Measurements from ENCODE around the gene TDRD1. TPM values are rescaled to one million over a fixed set of nuclear protein-coding genes. Genes with fewer than 3 reads are reported as not detected.

TDRD1 gene
- total RNA-seq, 1 donor from 2014 or later = 1.9 TPM

DNA sequence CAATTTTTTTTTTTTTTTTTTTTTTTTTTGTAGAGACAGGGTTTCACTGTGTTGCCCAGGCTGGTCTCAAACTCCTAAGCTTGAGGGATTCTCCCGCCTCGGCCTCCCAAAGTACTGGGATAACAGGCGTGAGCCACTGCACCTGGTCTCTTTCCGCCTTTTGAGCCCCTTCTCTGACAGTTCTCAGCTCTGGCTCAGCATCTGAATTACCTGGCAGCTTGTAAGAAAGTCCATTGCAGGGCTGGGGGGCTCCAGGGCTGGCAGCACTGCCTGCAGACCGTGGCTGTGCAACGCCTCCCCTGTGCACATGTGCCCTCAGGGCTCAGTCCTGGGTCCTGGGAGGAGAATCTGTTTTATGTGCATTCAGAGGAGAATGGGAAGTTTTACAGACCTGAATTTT is 97.5 kb downstream of the TDRD1 start:
- H3K36me3 ChIP-seq = no peaks in the 10 kb centered on the region
- H3K4me3 ChIP-seq = no peak overlapping the region
- H3K4me1 ChIP-seq = peaks cover 8% of the 10 kb centered on the region
- intact Hi-C loops (cut with micrococcal nuclease) = no loop called here
- H3K27ac ChIP-seq (replicated peaks) = no peak overlapping the region
- TF ChIP-seq, protein P1, sequence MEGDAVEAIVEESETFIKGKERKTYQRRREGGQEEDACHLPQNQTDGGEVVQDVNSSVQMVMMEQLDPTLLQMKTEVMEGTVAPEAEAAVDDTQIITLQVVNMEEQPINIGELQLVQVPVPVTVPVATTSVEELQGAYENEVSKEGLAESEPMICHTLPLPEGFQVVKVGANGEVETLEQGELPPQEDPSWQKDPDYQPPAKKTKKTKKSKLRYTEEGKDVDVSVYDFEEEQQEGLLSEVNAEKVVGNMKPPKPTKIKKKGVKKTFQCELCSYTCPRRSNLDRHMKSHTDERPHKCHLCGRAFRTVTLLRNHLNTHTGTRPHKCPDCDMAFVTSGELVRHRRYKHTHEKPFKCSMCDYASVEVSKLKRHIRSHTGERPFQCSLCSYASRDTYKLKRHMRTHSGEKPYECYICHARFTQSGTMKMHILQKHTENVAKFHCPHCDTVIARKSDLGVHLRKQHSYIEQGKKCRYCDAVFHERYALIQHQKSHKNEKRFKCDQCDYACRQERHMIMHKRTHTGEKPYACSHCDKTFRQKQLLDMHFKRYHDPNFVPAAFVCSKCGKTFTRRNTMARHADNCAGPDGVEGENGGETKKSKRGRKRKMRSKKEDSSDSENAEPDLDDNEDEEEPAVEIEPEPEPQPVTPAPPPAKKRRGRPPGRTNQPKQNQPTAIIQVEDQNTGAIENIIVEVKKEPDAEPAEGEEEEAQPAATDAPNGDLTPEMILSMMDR (IDR thresholded peaks at IDR 0.05; ENCODE audit: borderline replicate concordance) = no peak
- H3K27me3 ChIP-seq (ENCODE audit: low read depth) = no peaks in the 10 kb centered on the region
- no peak for DNase-seq
- H3K9me3 ChIP-seq (replicated peaks) = no peaks in the 10 kb centered on the region

DNA sequence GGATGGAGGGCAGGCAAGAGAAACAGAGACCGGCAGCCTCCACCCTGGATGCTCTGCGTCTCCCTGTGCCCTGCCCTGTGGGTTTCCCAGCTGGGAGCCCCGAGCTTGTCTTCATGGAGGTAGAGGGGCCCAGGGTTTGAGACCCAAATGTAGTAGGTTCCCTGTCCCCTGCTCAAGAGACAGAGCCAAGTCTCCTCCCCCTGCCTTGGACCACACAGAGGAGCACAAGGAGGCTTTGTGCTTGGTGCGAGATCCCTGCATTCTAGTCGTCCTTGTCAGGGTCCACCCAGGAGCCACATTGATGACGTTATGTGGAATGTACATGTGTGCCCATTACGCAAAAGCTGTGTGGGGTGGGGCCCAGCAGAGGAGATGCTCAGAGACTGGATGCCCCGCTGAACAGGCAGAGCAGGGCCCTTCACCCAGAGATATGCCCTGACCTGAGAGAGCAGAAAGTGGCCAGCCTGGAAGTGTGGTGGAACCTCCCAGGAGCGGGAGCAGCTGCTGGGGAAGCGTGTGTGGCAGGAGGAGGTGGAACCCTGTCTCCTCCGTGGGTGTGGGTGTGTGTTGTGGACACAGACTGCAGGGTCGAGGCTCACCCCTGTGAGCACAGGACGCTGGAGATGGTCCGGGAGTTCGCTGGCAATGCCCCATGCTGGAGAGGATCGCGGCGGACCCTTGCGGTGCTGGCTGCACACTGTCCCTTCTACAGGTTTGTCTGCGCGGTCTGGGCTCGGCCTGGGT is 99.2 kb downstream of the TDRD1 start:
- Histone ChIP-seq H3K4me3 (no peak overlapping the region), H3K36me3 (no peaks in the 10 kb centered on the region), H3K4me1 (no peaks in the 10 kb centered on the region), H3K27me3 (ENCODE audit: low read depth) (no peaks in the 10 kb centered on the region), H3K27ac (replicated peaks) (no peak overlapping the region), H3K9me3 (replicated peaks) (no peaks in the 10 kb centered on the region)
- no peak for DNase-seq
- TF ChIP-seq, protein P1 (IDR thresholded peaks at IDR 0.05; ENCODE audit: borderline replicate concordance) = no peak
- intact Hi-C loops (cut with micrococcal nuclease) = no loop called here

DNA sequence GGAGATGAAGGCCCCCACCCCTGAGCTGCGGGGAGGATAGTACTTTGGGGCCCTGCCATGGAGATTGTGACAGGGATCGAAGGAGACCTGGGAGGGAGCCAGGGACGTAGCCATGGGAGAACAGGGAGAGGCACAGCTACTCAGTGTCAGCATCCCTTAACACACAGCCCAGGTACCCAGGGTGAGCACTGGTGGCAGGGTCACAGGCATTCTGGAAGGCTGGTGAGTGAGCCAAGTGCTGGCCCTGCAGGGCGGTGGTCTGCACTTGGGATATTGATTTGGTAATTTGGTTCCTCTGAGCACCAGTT is 99.7 kb downstream of the TDRD1 start:
- TF ChIP-seq, protein P1 (IDR thresholded peaks at IDR 0.05; ENCODE audit: borderline replicate concordance) = no peak
- no peaks in the 10 kb centered on the region for H3K9me3 ChIP-seq (replicated peaks)
- no peak for DNase-seq
- peaks cover 4% of the 10 kb centered on the region for H3K4me1 ChIP-seq
- H3K27ac ChIP-seq (replicated peaks) = no peak overlapping the region
- H3K36me3 ChIP-seq = no peaks in the 10 kb centered on the region
- H3K27me3 ChIP-seq (ENCODE audit: low read depth) = no peaks in the 10 kb centered on the region
- no peak overlapping the region for H3K4me3 ChIP-seq
- intact Hi-C loops (cut with micrococcal nuclease) = no loop called here

DNA sequence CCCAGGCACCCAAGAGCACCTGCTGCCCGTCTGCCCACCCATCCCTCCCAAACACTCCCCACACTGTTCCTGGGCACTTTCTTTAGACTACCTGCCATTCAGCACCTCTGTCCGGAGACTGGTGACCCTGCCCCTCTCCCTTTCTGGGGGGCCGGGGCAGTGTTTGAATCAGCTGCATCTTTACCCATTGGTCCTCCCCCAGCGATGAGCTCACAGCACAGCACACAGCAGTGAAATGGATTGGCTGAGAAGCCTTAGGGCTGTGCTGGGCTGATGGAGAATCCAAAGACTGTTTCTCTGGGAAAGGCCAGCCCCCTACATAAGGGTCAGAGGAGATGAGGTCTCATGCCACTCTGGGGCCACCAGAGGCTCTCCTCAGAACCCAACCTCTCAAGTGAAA is 100.1 kb downstream of the TDRD1 start:
- Histone ChIP-seq H3K27me3 (ENCODE audit: low read depth) (no peaks in the 10 kb centered on the region), H3K36me3 (no peaks in the 10 kb centered on the region), H3K9me3 (replicated peaks) (no peaks in the 10 kb centered on the region), H3K27ac (replicated peaks) (no peak overlapping the region), H3K4me1 (peaks cover 9% of the 10 kb centered on the region), H3K4me3 (no peak overlapping the region)
- TF ChIP-seq, protein P1 (IDR thresholded peaks at IDR 0.05; ENCODE audit: borderline replicate concordance) = no peak
- intact Hi-C loops (cut with micrococcal nuclease) = no loop called here
- no peak for DNase-seq

DNA sequence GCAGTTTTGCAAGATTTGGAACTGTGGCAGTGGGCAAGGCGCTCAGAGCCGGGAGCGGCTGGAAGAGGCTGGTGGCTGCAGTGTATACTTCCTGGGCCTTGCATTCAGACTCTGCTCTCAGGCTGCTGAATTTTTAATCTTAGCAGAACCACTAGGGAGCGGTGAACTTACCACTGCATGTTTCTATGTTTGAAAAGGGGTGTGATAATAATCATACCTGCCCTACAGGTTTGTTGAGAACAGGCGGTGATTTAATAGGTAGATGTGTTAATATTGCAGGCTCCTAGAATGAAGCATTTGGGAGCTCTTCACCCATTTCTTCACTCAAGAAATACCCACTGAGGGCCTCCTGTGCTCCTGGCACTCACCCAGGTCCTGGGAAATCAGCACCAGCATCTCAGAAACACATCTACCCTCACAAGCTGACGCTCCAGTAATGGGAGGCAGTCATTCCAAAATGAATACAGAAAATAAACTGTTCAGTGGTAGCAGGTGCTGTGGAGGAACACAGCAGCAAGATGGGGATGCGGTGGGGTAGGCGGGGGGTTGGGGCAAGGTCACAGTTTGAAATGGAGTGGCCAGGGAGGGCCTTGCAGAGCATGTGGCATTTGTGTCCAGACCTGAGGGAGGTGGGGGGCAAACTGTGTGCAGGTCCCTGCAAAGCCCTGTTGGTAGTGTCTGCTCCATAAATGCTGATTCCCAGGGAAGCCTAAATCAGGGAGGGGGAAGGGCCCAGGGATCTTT is 100.9 kb downstream of the TDRD1 start:
- H3K4me1 ChIP-seq = peaks cover 16% of the 10 kb centered on the region
- no peak overlapping the region for H3K4me3 ChIP-seq
- TF ChIP-seq, protein P1 (IDR thresholded peaks at IDR 0.05; ENCODE audit: borderline replicate concordance) = no peak
- no peaks in the 10 kb centered on the region for H3K9me3 ChIP-seq (replicated peaks)
- no peaks in the 10 kb centered on the region for H3K36me3 ChIP-seq
- intact Hi-C loops (cut with micrococcal nuclease) = no loop called here
- DNase-seq = no peak
- no peak overlapping the region for H3K27ac ChIP-seq (replicated peaks)
- H3K27me3 ChIP-seq (ENCODE audit: low read depth) = no peaks in the 10 kb centered on the region
